Measurements from ENCODE around the gene NAXD.
"Not testable (repeated sequence)": the region's sequence is repeated elsewhere in the genome, so short reads cannot be mapped to it uniquely, and the experiment has no call there.

NAXD gene

DNA sequence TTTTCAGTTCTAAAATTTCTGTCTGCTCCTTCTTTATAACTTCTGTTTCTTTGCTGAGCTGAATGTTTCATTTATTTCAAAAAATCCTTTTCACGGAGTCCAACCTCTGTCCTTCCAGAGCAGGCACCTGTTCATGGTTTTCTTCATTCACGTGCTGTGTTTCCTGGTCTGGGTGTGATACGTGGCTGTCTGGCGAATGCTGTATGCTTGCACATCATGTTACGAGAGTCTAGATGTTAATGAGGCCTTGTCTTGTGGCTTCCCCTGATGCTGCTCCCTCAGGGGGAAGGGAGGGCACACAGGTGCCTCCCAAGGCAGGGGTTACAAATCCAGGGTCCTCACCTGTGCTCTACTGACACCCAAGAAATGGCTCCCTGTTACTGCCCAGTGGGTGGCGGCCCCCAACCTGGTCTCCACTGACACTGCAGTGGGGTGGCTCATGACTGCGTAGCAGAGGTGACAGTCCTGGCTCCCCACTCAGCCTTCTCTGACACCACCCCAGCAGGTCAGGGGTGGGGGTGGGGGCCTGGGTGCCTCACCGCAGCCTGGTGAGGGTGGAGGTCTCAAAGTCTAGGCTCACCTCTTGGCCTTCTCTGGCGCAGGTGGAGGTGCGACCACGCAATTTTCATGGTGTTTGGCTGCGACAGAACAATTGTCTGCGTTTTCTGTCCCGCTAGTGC lies 33.7 kb upstream of the NAXD start:
- H3K36me3 Mint-ChIP-seq = no peaks in the 10 kb centered on the region
- no peaks in the 10 kb centered on the region for H3K9me3 Mint-ChIP-seq
- peaks cover 2% of the 10 kb centered on the region for H3K4me1 Mint-ChIP-seq
- H3K27ac Mint-ChIP-seq = no peak overlapping the region
- peaks cover 37% of the 10 kb centered on the region for H3K27me3 Mint-ChIP-seq
- CTCF ChIA-PET = no interaction called here
- no peak overlapping the region for H3K4me3 Mint-ChIP-seq
- DNase-seq = no peak

DNA sequence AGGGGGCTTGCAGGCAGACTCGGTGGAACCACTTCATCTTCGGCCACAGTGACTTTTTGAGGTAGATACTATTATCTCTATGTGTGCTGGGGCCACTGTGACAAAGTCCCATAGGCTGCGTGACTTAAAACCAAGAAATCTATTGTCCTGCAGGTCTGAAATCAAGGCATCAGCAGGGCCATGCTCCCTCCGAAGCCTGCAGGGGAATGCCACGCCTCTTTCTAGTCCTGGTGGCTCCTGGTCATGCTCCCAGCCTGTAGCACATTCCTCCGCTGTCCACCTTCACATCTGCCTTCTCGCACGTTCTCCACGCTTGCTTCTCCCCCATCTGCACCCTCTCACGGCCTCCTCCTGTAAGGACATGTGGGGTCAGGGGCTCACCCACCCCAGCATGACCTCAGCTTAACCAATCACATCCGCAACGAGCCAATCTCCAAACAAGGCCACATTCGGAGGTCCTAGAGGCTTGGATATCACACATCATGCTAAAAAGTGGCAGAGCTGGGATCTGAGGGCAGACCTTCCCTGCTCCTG lies 32.9 kb upstream of the NAXD start:
- H3K36me3 Mint-ChIP-seq = no peaks in the 10 kb centered on the region
- H3K27me3 Mint-ChIP-seq = peaks cover 31% of the 10 kb centered on the region
- no peaks in the 10 kb centered on the region for H3K9me3 Mint-ChIP-seq
- H3K27ac Mint-ChIP-seq = no peak overlapping the region
- CTCF ChIA-PET = no interaction called here
- no peak overlapping the region for H3K4me3 Mint-ChIP-seq
- DNase-seq = no peak
- H3K4me1 Mint-ChIP-seq = no peaks in the 10 kb centered on the region

DNA sequence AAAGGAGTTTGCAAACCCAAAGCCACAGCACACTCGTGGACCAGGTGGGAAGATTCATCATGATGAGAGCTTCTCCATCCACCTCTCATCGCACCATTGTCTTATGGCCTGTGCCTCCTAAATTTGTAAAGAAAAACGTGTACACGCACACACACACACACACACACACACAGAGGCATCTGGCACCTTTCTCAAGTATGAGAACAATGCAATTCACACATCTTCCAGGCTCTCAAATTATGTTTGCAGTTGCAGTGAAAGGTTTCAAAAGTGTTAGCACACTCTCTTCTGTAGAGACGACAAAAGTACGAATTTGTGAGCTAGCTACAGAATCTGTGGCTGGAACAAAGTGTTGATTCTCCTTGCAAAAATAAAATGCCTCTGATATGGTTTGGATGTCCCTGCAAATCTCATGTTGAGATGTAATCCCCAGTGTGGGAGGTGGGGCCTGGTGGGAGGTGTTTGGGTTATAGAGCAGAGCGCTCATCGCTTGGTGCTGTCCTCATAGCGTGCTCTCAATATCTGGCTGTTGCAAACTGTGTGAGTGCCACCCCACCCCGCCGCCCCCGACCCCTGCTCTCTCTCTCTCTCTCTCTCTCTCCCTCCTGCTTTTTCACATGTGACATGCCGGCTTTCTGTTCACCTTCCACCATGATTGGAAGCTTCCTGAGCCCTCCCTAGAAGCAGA lies 32.0 kb upstream of the NAXD start:
- peaks cover 25% of the 10 kb centered on the region for H3K27me3 Mint-ChIP-seq
- H3K36me3 Mint-ChIP-seq = no peaks in the 10 kb centered on the region
- no peak overlapping the region for H3K4me3 Mint-ChIP-seq
- DNase-seq = no peak
- H3K27ac Mint-ChIP-seq = no peak overlapping the region
- no peaks in the 10 kb centered on the region for H3K9me3 Mint-ChIP-seq
- H3K4me1 Mint-ChIP-seq = no peaks in the 10 kb centered on the region
- CTCF ChIA-PET = interaction anchor here (1.2 kb wide), 1 partner anchor 13 kb away, joined by 3 read pairs; no protein-coding TSS in a partner anchor

DNA sequence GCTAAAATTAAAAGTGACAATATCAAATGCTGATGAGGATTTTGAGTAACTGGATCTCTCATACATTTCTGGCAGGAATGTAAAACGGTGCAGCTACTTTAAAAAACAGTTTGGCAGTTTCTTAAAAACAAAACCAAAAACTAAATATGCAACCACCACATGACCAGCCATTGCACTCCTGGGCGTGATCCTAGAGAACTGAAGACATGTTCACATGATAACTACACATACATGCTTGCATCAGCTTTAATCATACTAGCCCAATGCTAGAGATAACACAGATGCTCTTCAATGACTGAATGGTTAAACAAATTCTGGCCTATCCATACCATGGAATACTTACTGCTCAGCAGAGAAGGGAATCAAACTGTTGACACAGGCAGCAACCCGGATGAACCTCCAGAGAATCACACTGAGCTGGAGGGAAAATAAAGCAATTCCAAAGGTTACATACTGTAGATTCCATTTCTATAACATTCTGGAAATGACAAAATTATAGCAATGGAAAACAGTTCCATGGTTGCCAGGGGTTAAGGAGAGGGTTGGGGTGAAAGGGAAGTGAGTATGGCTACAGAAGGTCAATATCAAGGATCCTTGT lies 25.5 kb upstream of the NAXD start:
- no peak for DNase-seq
- H3K36me3 Mint-ChIP-seq = no peaks in the 10 kb centered on the region
- no peak overlapping the region for H3K27ac Mint-ChIP-seq
- H3K27me3 Mint-ChIP-seq = peaks cover 13% of the 10 kb centered on the region
- no peaks in the 10 kb centered on the region for H3K9me3 Mint-ChIP-seq
- no peak overlapping the region for H3K4me3 Mint-ChIP-seq
- CTCF ChIA-PET = interaction anchor here (0.8 kb wide), 1 partner anchor 9 kb away, joined by 3 read pairs; no protein-coding TSS in a partner anchor
- no peaks in the 10 kb centered on the region for H3K4me1 Mint-ChIP-seq

DNA sequence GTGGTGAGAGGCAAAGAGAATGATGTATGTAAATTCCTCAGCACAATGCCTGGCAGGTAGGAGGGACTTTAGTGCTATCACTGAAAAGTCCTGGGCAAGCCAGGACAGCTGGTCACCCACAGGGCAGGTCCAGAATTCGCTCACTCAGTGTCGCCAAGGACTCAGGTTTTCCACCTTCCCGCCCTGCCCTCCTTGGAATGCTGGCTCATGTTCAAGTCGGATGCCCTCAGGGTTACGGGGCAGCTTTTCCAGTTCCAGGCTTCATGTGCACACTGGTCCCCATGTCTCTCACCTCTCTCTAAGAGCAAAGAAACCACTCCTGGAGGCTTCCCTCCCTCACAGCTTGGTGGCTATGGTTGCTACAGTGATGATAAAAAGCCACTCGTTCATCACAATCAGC lies 24.8 kb upstream of the NAXD start:
- CTCF ChIA-PET = interaction anchor here (0.8 to 1.0 kb wide), 2 partner anchors 9 to 32 kb away, joined by 3 read pairs; no protein-coding TSS in a partner anchor
- Mint-ChIP-seq H3K4me3 (no peak overlapping the region), H3K36me3 (no peaks in the 10 kb centered on the region), H3K27me3 (peaks cover 13% of the 10 kb centered on the region), H3K9me3 (no peaks in the 10 kb centered on the region), H3K4me1 (no peaks in the 10 kb centered on the region), H3K27ac (no peak overlapping the region)
- DNase-seq = no peak

DNA sequence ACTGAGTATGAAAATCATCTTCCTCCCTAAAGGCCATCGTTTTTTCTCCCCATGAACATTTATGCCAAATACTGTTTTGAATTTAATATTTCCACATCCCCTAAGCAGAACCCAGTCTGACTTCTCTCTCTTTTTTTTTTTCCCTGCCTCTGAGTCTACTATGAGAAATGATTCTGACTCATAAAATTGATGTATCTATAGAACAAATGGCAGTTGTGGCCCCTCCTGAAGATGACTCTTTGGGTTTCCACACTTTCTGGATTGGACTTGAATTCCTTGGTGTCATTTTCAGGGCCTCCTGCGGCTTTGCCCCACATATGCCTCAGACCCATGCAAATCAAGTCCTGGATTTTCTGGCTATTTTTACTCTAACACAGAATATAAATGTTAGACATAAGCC lies 22.7 kb upstream of the NAXD start:
- CTCF ChIA-PET = interaction anchor here (1.2 kb wide), 1 partner anchor 473 kb away, joined by 3 read pairs; no protein-coding TSS in a partner anchor
- H3K27ac Mint-ChIP-seq = no peak overlapping the region
- H3K4me1 Mint-ChIP-seq = no peaks in the 10 kb centered on the region

DNA sequence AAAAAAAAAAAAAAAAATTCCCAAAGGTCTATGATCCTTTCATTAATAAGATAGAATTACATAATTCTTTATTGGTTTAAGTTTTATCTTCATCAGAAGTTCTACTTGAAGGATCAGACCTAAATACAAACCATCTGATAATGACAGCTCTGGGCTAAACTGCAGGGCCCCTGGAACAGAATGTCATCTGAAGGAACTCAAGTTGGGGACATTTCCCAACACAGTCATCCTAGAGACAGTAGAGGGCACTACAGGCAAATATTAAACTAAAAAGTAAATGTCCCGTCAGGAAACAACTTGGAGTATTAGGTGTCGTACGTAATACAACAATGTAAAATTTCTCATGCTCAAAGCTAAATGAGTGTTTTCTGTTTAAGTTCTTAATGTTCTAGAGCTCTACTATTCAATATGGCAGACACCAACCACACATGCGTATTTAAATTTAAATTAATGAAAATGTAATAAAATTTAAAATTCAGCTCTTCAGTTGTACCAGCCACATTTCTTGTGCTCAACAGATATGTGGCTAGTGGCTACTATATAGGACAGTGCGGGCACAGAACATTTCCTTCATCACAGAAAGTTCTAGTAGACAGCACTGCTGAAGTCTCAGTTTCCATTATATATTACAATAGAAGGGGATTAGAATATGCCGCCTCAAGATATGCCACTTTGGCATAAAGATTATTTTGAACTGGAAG lies 21.8 kb upstream of the NAXD start:
- peaks cover 13% of the 10 kb centered on the region for H3K27me3 Mint-ChIP-seq
- CTCF ChIA-PET = interaction anchor here (0.6 to 1.9 kb wide), 8 partner anchors 23 to 474 kb away, joined by 3 to 9 read pairs (median 4); no protein-coding TSS in a partner anchor
- no peaks in the 10 kb centered on the region for H3K9me3 Mint-ChIP-seq
- H3K27ac Mint-ChIP-seq = no peak overlapping the region
- no peak overlapping the region for H3K4me3 Mint-ChIP-seq
- H3K4me1 Mint-ChIP-seq = no peaks in the 10 kb centered on the region
- peak; percentile 34 for DNase-seq
- H3K36me3 Mint-ChIP-seq = no peaks in the 10 kb centered on the region

More for the DNA sequence above, 22.7 kb upstream of the NAXD start:
- no peak for DNase-seq
- Mint-ChIP-seq H3K27me3 (peaks cover 13% of the 10 kb centered on the region), H3K4me3 (no peak overlapping the region), H3K9me3 (no peaks in the 10 kb centered on the region), H3K36me3 (no peaks in the 10 kb centered on the region)

DNA sequence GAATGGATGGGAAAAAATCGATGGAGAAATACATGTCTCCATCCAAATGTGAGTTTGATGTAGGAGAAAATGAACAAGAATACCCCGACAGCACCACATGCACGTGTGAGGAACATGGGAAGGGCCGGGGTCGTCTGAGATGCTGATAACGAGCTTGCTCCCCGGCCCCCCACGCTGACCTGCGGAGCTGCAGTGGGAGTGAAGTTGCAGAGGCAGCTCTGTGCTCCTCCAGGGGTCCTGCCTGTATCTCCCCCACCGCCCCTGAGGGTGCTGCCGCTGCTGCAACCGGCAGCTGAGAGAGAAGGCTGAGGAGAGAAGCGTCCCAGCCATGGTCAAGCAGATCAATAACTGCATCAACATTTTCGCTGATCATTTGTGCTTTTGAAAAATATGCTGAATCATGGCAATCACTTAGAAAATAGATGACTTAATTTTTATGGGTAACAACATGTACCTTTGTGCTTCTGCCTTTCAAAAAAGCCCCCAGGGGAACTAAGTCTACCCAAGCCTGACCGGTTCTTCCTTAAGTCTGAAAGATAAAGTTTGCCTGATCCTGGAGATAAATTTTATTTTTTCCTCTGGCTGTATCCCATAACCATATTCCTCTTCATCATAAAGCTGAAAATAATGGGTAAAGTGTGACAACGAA lies 18.2 kb upstream of the NAXD start:
- no peak for DNase-seq
- H3K36me3 Mint-ChIP-seq = no peaks in the 10 kb centered on the region
- H3K4me1 Mint-ChIP-seq = no peaks in the 10 kb centered on the region
- no peaks in the 10 kb centered on the region for H3K9me3 Mint-ChIP-seq
- peaks cover 14% of the 10 kb centered on the region for H3K27me3 Mint-ChIP-seq
- CTCF ChIA-PET = interaction anchor here (1.7 kb wide), 2 partner anchors 141 to 221 kb away, joined by 5 read pairs; no protein-coding TSS in a partner anchor
- H3K27ac Mint-ChIP-seq = no peak overlapping the region
- no peak overlapping the region for H3K4me3 Mint-ChIP-seq

DNA sequence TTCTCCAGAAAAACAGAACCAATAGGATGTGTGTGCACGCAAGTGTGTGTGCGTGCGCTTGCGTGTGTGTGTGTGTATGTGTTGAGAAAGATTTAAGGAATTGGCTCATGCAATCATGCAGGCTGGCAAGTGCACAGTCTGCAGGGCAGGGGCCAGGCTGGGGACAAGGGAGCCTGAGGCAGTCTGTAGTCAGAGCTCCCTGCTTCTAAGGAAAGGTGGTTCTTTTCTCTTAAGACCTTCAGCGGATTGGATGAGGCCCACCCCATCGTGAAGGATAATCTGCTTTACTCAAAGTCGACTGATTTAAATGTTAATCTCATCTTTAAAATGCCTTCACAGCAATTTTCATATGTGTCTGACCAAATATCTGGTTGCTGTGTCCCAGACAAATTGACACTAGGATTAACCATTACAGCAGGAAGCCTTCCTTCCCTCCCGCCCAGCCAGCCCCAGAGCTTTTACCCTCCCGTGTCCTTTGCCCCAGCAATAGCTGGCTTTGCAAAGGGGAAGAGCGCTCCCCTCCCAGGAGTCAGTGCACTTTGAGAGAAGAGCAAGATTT lies 15.0 kb upstream of the NAXD start:
- H3K4me3 Mint-ChIP-seq = no peak overlapping the region
- H3K4me1 Mint-ChIP-seq = no peaks in the 10 kb centered on the region
- H3K36me3 Mint-ChIP-seq = no peaks in the 10 kb centered on the region
- H3K9me3 Mint-ChIP-seq = no peaks in the 10 kb centered on the region
- CTCF ChIA-PET = no interaction called here
- H3K27ac Mint-ChIP-seq = no peak overlapping the region
- no peak for DNase-seq
- peaks cover 35% of the 10 kb centered on the region for H3K27me3 Mint-ChIP-seq

DNA sequence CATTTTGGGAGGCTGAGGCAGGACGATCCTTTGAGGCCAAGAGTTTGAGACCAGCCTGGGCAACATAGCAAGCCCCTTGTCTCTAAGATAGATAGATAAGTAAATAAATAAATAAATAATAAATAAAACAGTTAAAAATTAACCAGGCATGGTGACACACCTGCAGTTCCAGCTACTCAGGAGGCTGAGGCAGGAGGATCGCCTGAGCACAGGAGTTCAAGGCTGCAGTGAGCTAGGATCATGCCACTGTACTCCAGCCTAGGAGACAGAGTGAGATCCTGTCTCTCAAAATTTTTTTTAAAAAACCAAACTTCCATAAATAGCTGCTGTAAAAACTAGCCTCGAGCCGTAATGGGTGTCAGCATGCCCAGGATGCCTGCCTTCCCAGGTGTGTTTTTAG lies 14.4 kb upstream of the NAXD start:
- Mint-ChIP-seq H3K27ac (no peak overlapping the region), H3K4me1 (no peaks in the 10 kb centered on the region), H3K4me3 (no peak overlapping the region), H3K36me3 (no peaks in the 10 kb centered on the region), H3K9me3 (no peaks in the 10 kb centered on the region), H3K27me3 (peaks cover 35% of the 10 kb centered on the region)
- DNase-seq = no peak
- CTCF ChIA-PET = no interaction called here

DNA sequence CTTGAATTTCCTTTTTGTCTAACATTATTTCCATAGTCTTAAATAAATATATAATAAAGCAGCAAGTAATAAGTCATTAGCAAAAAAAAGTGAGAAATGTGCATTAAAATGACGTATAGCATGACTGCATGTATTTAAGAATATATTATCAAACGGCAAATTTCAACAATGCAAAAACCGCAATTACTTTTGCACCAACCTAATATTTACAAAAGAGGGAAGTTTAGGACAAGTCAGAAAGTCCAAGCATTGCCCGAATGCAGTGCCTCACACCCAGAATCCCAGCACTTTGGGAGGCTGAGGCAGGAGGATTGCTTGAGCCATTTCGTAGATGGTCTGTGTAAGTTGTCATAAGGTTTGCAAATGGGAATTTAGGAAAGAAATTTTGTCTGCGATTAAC lies 10.2 kb upstream of the NAXD start:
- CTCF ChIA-PET = no interaction called here
- no peak overlapping the region for H3K4me3 Mint-ChIP-seq
- no peaks in the 10 kb centered on the region for H3K9me3 Mint-ChIP-seq
- no peak for DNase-seq
- H3K36me3 Mint-ChIP-seq = no peaks in the 10 kb centered on the region
- no peaks in the 10 kb centered on the region for H3K4me1 Mint-ChIP-seq
- no peak overlapping the region for H3K27ac Mint-ChIP-seq
- H3K27me3 Mint-ChIP-seq = peaks cover 25% of the 10 kb centered on the region

DNA sequence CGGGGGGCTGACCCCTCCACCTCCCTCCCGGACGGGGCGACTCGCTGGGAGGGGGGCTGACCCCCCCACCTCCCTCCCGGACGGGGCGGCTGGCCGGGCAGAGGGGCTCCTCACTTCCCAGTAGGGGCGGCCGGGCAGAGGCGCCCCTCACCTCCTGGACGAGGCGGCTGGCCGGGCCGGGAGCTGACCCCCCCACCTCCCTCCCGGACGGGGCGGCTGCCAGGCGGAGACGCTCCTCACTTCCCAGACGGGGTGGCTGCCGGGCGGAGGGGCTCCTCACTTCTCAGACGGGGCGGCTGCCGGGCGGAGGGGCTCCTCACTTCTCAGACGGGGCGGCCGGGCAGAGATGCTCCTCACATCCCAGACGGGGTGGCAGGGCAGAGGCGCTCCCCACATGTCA lies 9.1 kb upstream of the NAXD start:
- H3K9me3 Mint-ChIP-seq, H3K36me3 Mint-ChIP-seq, H3K27ac Mint-ChIP-seq, H3K4me1 Mint-ChIP-seq, H3K4me3 Mint-ChIP-seq, CTCF ChIA-PET, DNase-seq: not testable (repeated sequence)
- H3K27me3 Mint-ChIP-seq = peaks cover 21% of the 10 kb centered on the region

DNA sequence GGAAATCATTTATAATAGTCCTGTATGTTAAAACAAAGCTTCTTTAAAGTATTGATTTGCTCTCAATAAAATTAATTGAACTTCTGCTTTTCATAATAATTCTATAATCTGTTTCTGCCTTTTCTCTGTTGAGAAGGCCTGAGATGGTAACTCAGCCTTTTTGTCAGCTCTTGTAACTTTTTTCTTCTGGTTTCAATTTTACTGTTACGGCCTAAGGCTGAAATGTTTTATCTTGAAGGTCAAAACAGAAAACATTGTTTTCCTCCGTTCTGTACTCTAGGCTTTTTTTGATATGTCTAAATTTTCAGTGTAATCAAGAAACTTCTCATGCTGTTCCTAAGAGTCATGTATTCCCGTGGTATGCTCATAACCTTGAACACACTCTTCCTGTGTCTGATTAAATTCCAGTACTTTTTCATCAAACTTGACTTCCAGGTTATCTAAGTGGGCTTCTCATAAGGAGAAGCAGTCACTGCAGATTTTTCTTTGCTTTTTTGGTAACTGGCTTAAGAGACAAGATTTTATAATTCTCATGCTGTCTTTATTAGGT lies 7.6 kb upstream of the NAXD start:
- CTCF ChIA-PET = no interaction called here
- Mint-ChIP-seq H3K4me3 (no peak overlapping the region), H3K9me3 (no peaks in the 10 kb centered on the region), H3K27ac (no peak overlapping the region), H3K4me1 (no peaks in the 10 kb centered on the region), H3K27me3 (peaks cover 18% of the 10 kb centered on the region), H3K36me3 (no peaks in the 10 kb centered on the region)
- DNase-seq = no peak

Data from activated naive CD4-positive, alpha-beta T cell treated with anti-CD3 and anti-CD28 coated beads, Interleukin-2, amount 10 ng/mL, durations not matched to agents 7 days and 5 days (primary cell).